ENCODE measurements around the gene PAFAH1B2. TPM values are rescaled to one million over a fixed set of nuclear protein-coding genes. Genes with fewer than 3 reads are reported as not detected.

Gene PAFAH1B2
- total and polyA plus RNA-seq, 2 of the 8 experiments (the other 6 are each of a cell fraction or from before 2014, with no cell fraction given), result 38.2 to 161 TPM

- TF ChIP-seq NANOG (IDR thresholded peaks at IDR 0.05; ENCODE audit: insufficient read depth, low read depth, low read length, poor library complexity, severe bottlenecking) (no peak), CTCF (IDR thresholded peaks at IDR 0.05; ENCODE audit: control extremely low read depth in 1 of 3, insufficient read depth in 1 of 3, low read depth in 1 of 3, low read length in 3 of 3) (no peak), HDAC6 (IDR thresholded peaks at IDR 0.05; ENCODE audit: low read depth, low read length) (no peak), SIRT6 (IDR thresholded peaks at IDR 0.05; ENCODE audit: low read length) (no peak)
Observed at GRCh38 chr11:117214404-117215110, 70.5 kb downstream of the PAFAH1B2 start (continued).

Measured in H1 (cell line).